ENCODE data around the gene GBGT1. TPM values are rescaled to one million over a fixed set of nuclear protein-coding genes. Genes with fewer than 3 reads are reported as not detected.

Gene GBGT1
- total RNA-seq, 1 experiment from 2014 or later: not detected

- CTCF ChIA-PET: no interaction called here
- POLR2A ChIA-PET (ENCODE audit: unreplicated experiment): interaction anchor here (1.1 kb wide), 1 partner anchor 15 kb away, joined by 7 read pairs; no protein-coding TSS in a partner anchor
Observed at GRCh38 chr9:133120501-133121197, 43.1 kb downstream of the GBGT1 start.

GRCh38 chr9:133119846-133120500 lies 43.7 kb downstream of the GBGT1 start:
- DNase-seq (peak; percentile 4), ATAC-seq (peak; percentile 9; the same call in 1 of the 2 replicates)
- peak overlapping the region; percentile 85 for H3K4me3 ChIP-seq (ENCODE audit: low read length)
- intact Hi-C loops (cut with micrococcal nuclease): loop anchor here (2.0 kb wide), 1 partner anchor 29 kb away; no protein-coding TSS in a partner anchor
- CTCF ChIA-PET: no interaction called here
- POLR2A ChIA-PET (ENCODE audit: unreplicated experiment): interaction anchor here (1.1 kb wide), 1 partner anchor 15 kb away, joined by 7 read pairs; no protein-coding TSS in a partner anchor
- no peaks in the 10 kb centered on the region for H3F3A ChIP-seq (ENCODE audit: low read length, unreplicated experiment)
- no peak overlapping the region for H2AFZ ChIP-seq (ENCODE audit: low read length)
- H3K27ac ChIP-seq (ENCODE audit: low read length): no peak overlapping the region
- no TSS peak for BruUV-seq (replicated peaks)
- no peaks in the 10 kb centered on the region for H3K9me3 ChIP-seq (ENCODE audit: low read length)
- no peaks in the 10 kb centered on the region for H3K27me3 ChIP-seq (ENCODE audit: low read length)
- TF ChIP-seq EZH2phosphoT487 (IDR thresholded peaks at IDR 0.05; ENCODE audit: borderline replicate concordance, low read length): no peak
- TF ChIP-seq CTCF (conservative IDR thresholded peaks at IDR 0.05; ENCODE audit: low read depth, low read length): no peak
- no peak for TF ChIP-seq EZH2 (IDR thresholded peaks at IDR 0.05; ENCODE audit: low read length, unreplicated experiment)
- H3K9me2 ChIP-seq (replicated peaks; ENCODE audit: low read length): no peaks in the 10 kb centered on the region
- H3K79me2 ChIP-seq (ENCODE audit: low read length): peaks cover 44% of the 10 kb centered on the region
- peaks cover 6% of the 10 kb centered on the region; the same call in 1 of the 2 replicates for H4K20me1 ChIP-seq (ENCODE audit: low read length)
- peak overlapping the region; percentile 87 for H3K9ac ChIP-seq (ENCODE audit: low read length)
- no peaks in the 10 kb centered on the region for H3K36me3 ChIP-seq (ENCODE audit: low read depth, low read length)
- peaks cover 4% of the 10 kb centered on the region; the same call in 1 of the 2 replicates for H3K4me1 ChIP-seq (ENCODE audit: insufficient read depth, low read length)
- H3K4me2 ChIP-seq (ENCODE audit: low read length): peak overlapping the region; percentile 96

More at GRCh38 chr9:133120501-133121197, 43.1 kb downstream of the GBGT1 start:
- BruUV-seq (replicated peaks): no TSS peak
- ATAC-seq: peak; percentile 36
- Histone ChIP-seq H3K4me2 (ENCODE audit: low read length) (peak overlapping the region; percentile 96), H3F3A (ENCODE audit: low read length, unreplicated experiment) (no peaks in the 10 kb centered on the region), H3K36me3 (ENCODE audit: low read depth, low read length) (no peaks in the 10 kb centered on the region), H3K4me3 (ENCODE audit: low read length) (peak overlapping the region; percentile 85), H3K9ac (ENCODE audit: low read length) (peak overlapping the region; percentile 87), H4K20me1 (ENCODE audit: low read length) (peaks cover 6% of the 10 kb centered on the region; the same call in 1 of the 2 replicates), H3K27me3 (ENCODE audit: low read length) (no peaks in the 10 kb centered on the region), H3K79me2 (ENCODE audit: low read length) (peaks cover 44% of the 10 kb centered on the region), H3K9me3 (ENCODE audit: low read length) (no peaks in the 10 kb centered on the region), H3K9me2 (replicated peaks; ENCODE audit: low read length) (no peaks in the 10 kb centered on the region), H3K4me1 (ENCODE audit: insufficient read depth, low read length) (peaks cover 4% of the 10 kb centered on the region; the same call in 1 of the 2 replicates), H2AFZ (ENCODE audit: low read length) (no peak overlapping the region), H3K27ac (ENCODE audit: low read length) (peak overlapping the region; percentile 16; the same call in 1 of the 2 replicates)
- TF ChIP-seq EZH2phosphoT487 (IDR thresholded peaks at IDR 0.05; ENCODE audit: borderline replicate concordance, low read length): no peak
- TF ChIP-seq EZH2 (IDR thresholded peaks at IDR 0.05; ENCODE audit: low read length, unreplicated experiment): no peak
- no peak for TF ChIP-seq CTCF (conservative IDR thresholded peaks at IDR 0.05; ENCODE audit: low read depth, low read length)
- intact Hi-C loops (cut with micrococcal nuclease): loop anchor here (2.0 kb wide), 1 partner anchor 28 kb away; no protein-coding TSS in a partner anchor
- DNase-seq: no peak
